Naive thymus-derived CD4-positive, alpha-beta T cell (primary cell): ENCODE data around the gene DLD. TPM values are rescaled to one million over a fixed set of nuclear protein-coding genes. Genes with fewer than 3 reads are reported as not detected.

ENCODE experiments used
- ATAC-seq: fragments of 150-1000 bp; cut with Tn5 transposase; 2 replicates; pipeline ENCODE4 v1.10.0; 2021; ENCODE audit warnings: mild to moderate bottlenecking, moderate library complexity
- CTCF ChIA-PET: fragments of 350-600 bp; sonication (Branson Sonifier 250); formaldehyde crosslinking; loops from one replicate; lab custom pipeline; 2021; ENCODE audit warnings: antibody characterized with exemption; lab: Charles Lee
- POLR2A ChIA-PET: fragments of 350-600 bp; sonication (Branson Sonifier 250); formaldehyde crosslinking; loops from one replicate; lab custom pipeline; 2021; ENCODE audit warnings: antibody characterized with exemption, inconsistent platforms; lab: Charles Lee
- DNase-seq, 9 donors: peaks; one replicate each; pipeline versions ENCODE4 v3.0.0 to v3.0.0-alpha.2; 2020 to 2022; ENCODE audit warnings: mixed read lengths in 1 of 9
- H3K27ac ChIP-seq: one replicate; pipeline ENCODE4 v1.7.0; 2013; ENCODE audit warnings: mild to moderate bottlenecking, low read depth, low read length, moderate library complexity
- H3K27me3 ChIP-seq, 2 donors: one replicate each; pipeline ENCODE4 v1.7.0; 2013; ENCODE audit warnings: low read length in 2 of 2, mild to moderate bottlenecking in 2 of 2, moderate library complexity in 2 of 2; ENCODE audit not compliant: control insufficient read depth in 2 of 2, insufficient read depth in 2 of 2
- H3K36me3 ChIP-seq, 3 experiments: 1 replicate in 2 of 3; 2 replicates in 1 of 3; pipeline ENCODE4 v1.7.0; 2013; ENCODE audit warnings: low read length in 3 of 3, mild to moderate bottlenecking in 3 of 3, moderate library complexity in 1 of 3; ENCODE audit not compliant: insufficient read depth in 3 of 3, control insufficient read depth in 2 of 3
- H3K4me1 ChIP-seq, 2 donors: one replicate each; pipeline ENCODE4 v1.7.0; 2013; ENCODE audit warnings: low read length in 2 of 2, mild to moderate bottlenecking in 2 of 2, moderate library complexity in 1 of 2; ENCODE audit not compliant: control insufficient read depth in 2 of 2, insufficient read depth in 2 of 2
- H3K4me3 ChIP-seq: 2 replicates; pipeline ENCODE4 v1.7.0; 2013; ENCODE audit warnings: mild to moderate bottlenecking, low read length
- H3K9me3 ChIP-seq, 3 experiments: 1 replicate in 2 of 3; 2 replicates in 1 of 3; pipeline ENCODE4 v1.7.0; 2013; ENCODE audit warnings: low read length in 3 of 3; ENCODE audit not compliant: control insufficient read depth in 2 of 3
- H3K27ac Mint-ChIP-seq, 9 donors: one replicate each; pipeline ENCODE4 v1.8.0; 2020 to 2022; ENCODE audit warnings: mixed read lengths in 9 of 9, mild to moderate bottlenecking in 8 of 9, moderate library complexity in 5 of 9, inconsistent platforms in 2 of 9
- H3K27me3 Mint-ChIP-seq, 5 donors: one replicate each; pipeline ENCODE4 v1.8.0; 2021 to 2022; ENCODE audit warnings: mixed read lengths in 5 of 5, mild to moderate bottlenecking in 1 of 5
- H3K36me3 Mint-ChIP-seq, 5 donors: one replicate each; pipeline ENCODE4 v1.8.0; 2020 to 2022; ENCODE audit warnings: mixed read lengths in 5 of 5, mild to moderate bottlenecking in 3 of 5, inconsistent platforms in 1 of 5
- H3K4me1 Mint-ChIP-seq, 7 donors: one replicate each; pipeline ENCODE4 v1.8.0; 2020 to 2022; ENCODE audit warnings: mixed read lengths in 7 of 7, mild to moderate bottlenecking in 3 of 7, inconsistent platforms in 1 of 7
- H3K4me3 Mint-ChIP-seq, 10 donors: one replicate each; pipeline ENCODE4 v1.8.0; 2020 to 2022; ENCODE audit warnings: mild to moderate bottlenecking in 10 of 10, mixed read lengths in 10 of 10, moderate library complexity in 6 of 10, inconsistent platforms in 2 of 10
- H3K9me3 Mint-ChIP-seq, 11 donors: one replicate each; pipeline ENCODE4 v1.8.0; 2020 to 2022; ENCODE audit warnings: mixed read lengths in 11 of 11, mild to moderate bottlenecking in 4 of 11, inconsistent platforms in 1 of 11, moderate library complexity in 1 of 11
- intact Hi-C, 2 donors: fragments of 100-400 bp; cut with micrococcal nuclease; formaldehyde crosslinking; loops; one replicate each; pipeline ENCODE4 v1.15.1; 2023
- polyA plus RNA-seq, 2 donors: library from polyadenylated mRNA; unstranded; fragments of 300-500 nt; fragmentation: Illumina TruSeq; gene quantifications; one replicate each; pipeline ENCODE4 v1.2.3, GENCODE V29; 2021
- total RNA-seq, 6 experiments: library from RNA in 5 of 6; stranded (reverse) in 5 of 6; gene quantifications; 1 replicate in 5 of 6; 2 replicates in 1 of 6; pipeline ENCODE4 v1.2.3 and lab custom pipeline; 2021 to 2026

Gene DLD
- total and polyA plus RNA-seq, 7 experiments from 2014 or later = 44.5 to 72.4 (median 53.7) TPM

DNA sequence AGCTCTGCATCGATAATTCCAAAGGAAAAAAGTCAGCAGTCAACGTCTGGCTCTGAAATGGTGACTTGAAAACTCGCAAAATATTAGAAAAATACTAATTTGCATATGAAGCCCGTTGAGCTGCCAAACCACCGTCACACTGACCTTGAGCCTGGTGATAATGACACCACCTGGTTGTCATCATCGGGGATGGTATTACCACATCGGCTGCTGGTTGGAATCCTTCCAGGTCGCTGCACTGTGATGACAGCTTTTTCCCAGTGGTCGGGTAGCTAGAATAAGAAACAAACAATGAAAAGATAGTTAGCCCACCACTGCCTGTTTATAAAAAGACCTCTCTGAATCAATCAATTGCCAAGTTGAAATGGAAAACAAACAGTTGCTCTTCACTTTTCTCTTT lies 70.4 kb downstream of the DLD start:
- Mint-ChIP-seq H3K27ac (no peak overlapping the region), H3K4me1 (no peaks in the 10 kb centered on the region), H3K9me3 (no peaks in the 10 kb centered on the region), H3K36me3 (no peaks in the 10 kb centered on the region), H3K4me3 (no peak overlapping the region), H3K27me3 (peaks cover 11 to 24% (median 15%) of the 10 kb centered on the region in 5 donors)
- POLR2A ChIA-PET = no interaction called here
- ATAC-seq (no peak), DNase-seq (no peak)
- no peak overlapping the region for H3K4me3 ChIP-seq
- intact Hi-C loops = no loop called here
- no peaks in the 10 kb centered on the region for H3K36me3 ChIP-seq
- H3K27me3 ChIP-seq = no peaks in the 10 kb centered on the region
- H3K27ac ChIP-seq = no peak overlapping the region
- CTCF ChIA-PET = no interaction called here
- no peaks in the 10 kb centered on the region for H3K4me1 ChIP-seq
- H3K9me3 ChIP-seq = no peaks in the 10 kb centered on the region

- H3K27ac ChIP-seq = no peak overlapping the region
- H3K27me3 ChIP-seq = no peaks in the 10 kb centered on the region
- Mint-ChIP-seq H3K36me3 (no peaks in the 10 kb centered on the region), H3K9me3 (no peaks in the 10 kb centered on the region), H3K27me3 (peaks cover 9 to 24% (median 11%) of the 10 kb centered on the region in 5 donors), H3K27ac (no peak overlapping the region), H3K4me3 (no peak overlapping the region), H3K4me1 (no peaks in the 10 kb centered on the region)
- DNase-seq (no peak), ATAC-seq (no peak)
- H3K36me3 ChIP-seq = no peaks in the 10 kb centered on the region
- intact Hi-C loops = no loop called here
- no peaks in the 10 kb centered on the region for H3K9me3 ChIP-seq
- H3K4me1 ChIP-seq = no peaks in the 10 kb centered on the region
- H3K4me3 ChIP-seq = no peak overlapping the region
- CTCF ChIA-PET = no interaction called here
- POLR2A ChIA-PET = no interaction called here
These were observed 71.8 kb downstream of the DLD start for GRCh38 chr7:107962817-107963216.

DNA sequence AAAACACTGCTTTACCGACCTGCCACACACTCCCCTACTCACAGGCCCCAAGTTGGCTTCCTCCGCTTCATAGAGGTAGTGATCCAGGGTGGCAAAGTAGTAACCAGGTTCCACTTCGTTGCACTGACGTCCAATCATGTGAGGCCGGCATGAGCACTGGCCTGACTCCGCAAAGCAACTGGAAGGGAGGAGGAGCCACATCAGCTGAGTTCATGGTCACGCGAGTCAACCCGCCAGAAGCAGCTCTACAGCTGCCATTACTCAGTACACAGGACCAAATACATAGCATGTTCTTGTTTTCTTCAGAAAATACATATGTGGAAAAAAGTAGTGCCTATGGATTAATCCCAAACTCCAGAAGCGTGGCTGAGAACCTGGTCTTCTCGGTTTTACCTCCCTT lies 73.5 kb downstream of the DLD start:
- Histone ChIP-seq H3K4me3 (no peak overlapping the region), H3K36me3 (no peaks in the 10 kb centered on the region), H3K27ac (no peak overlapping the region), H3K4me1 (no peaks in the 10 kb centered on the region), H3K27me3 (no peaks in the 10 kb centered on the region), H3K9me3 (no peaks in the 10 kb centered on the region)
- Mint-ChIP-seq H3K27me3 (peaks cover 0 to 11% (median 5%) of the 10 kb centered on the region in 5 donors), H3K27ac (peak overlapping the region in 1 of 9 donors; percentile 59), H3K4me3 (no peak overlapping the region), H3K9me3 (no peaks in the 10 kb centered on the region), H3K36me3 (no peaks in the 10 kb centered on the region), H3K4me1 (no peaks in the 10 kb centered on the region)
- CTCF ChIA-PET = no interaction called here
- POLR2A ChIA-PET = no interaction called here
- intact Hi-C loops = no loop called here
- no peak for ATAC-seq
- no peak for DNase-seq

DNA sequence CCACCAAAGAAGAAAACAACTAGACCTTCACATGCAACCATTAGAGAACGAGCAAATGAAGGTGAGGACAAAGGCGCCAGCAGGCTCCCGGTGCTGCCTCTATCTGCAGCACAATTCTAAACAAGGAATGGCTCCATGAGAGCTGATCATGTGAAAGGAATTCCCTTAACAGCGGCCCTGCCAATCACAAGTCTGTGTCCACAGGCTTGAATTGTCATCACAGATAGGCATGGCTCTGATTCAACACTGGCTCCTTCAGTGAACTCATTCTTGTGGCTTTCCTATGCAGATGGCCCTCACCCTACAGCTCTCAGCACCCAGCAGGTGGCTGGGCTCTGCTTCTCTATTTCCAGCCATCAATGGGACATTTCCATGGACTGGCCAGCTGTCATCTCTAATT lies 75.7 kb downstream of the DLD start:
- DNase-seq (no peak), ATAC-seq (no peak)
- H3K9me3 ChIP-seq = no peaks in the 10 kb centered on the region
- intact Hi-C loops = no loop called here
- no peak overlapping the region for H3K4me3 ChIP-seq
- POLR2A ChIA-PET = no interaction called here
- H3K4me1 ChIP-seq = no peaks in the 10 kb centered on the region
- Mint-ChIP-seq H3K27ac (no peak overlapping the region), H3K27me3 (peaks cover 0 to 5% (median 4%) of the 10 kb centered on the region in 5 donors), H3K36me3 (no peaks in the 10 kb centered on the region), H3K4me1 (no peaks in the 10 kb centered on the region), H3K4me3 (no peak overlapping the region), H3K9me3 (no peaks in the 10 kb centered on the region)
- no peaks in the 10 kb centered on the region for H3K27me3 ChIP-seq
- CTCF ChIA-PET = interaction anchor here (0.7 kb wide), 1 partner anchor 1001 kb away, joined by 3 read pairs; no protein-coding TSS in a partner anchor
- H3K36me3 ChIP-seq = no peaks in the 10 kb centered on the region
- H3K27ac ChIP-seq = no peak overlapping the region

GRCh38 chr7:107967420-107967819 lies 76.4 kb downstream of the DLD start:
- H3K9me3 ChIP-seq = no peaks in the 10 kb centered on the region
- Mint-ChIP-seq H3K27me3 (peaks cover 0 to 9% (median 5%) of the 10 kb centered on the region in 5 donors), H3K9me3 (no peaks in the 10 kb centered on the region), H3K4me1 (no peaks in the 10 kb centered on the region), H3K36me3 (no peaks in the 10 kb centered on the region), H3K4me3 (no peak overlapping the region), H3K27ac (no peak overlapping the region)
- H3K27me3 ChIP-seq = no peaks in the 10 kb centered on the region
- H3K4me1 ChIP-seq = no peaks in the 10 kb centered on the region
- H3K36me3 ChIP-seq = no peaks in the 10 kb centered on the region
- intact Hi-C loops = no loop called here
- CTCF ChIA-PET = interaction anchor here (0.7 kb wide), 1 partner anchor 1002 kb away, joined by 3 read pairs; no protein-coding TSS in a partner anchor
- no peak overlapping the region for H3K27ac ChIP-seq
- POLR2A ChIA-PET = no interaction called here
- ATAC-seq (no peak), DNase-seq (no peak)
- H3K4me3 ChIP-seq = no peak overlapping the region

GRCh38 chr7:107968449-107968848 lies 77.5 kb downstream of the DLD start:
- H3K27ac Mint-ChIP-seq = no peak overlapping the region
- CTCF ChIA-PET = no interaction called here
- intact Hi-C loops = no loop called here
- H3K4me1 ChIP-seq = no peaks in the 10 kb centered on the region
- no peaks in the 10 kb centered on the region for H3K36me3 Mint-ChIP-seq
- H3K4me3 ChIP-seq = no peak overlapping the region
- POLR2A ChIA-PET = no interaction called here
- H3K9me3 ChIP-seq = no peaks in the 10 kb centered on the region
- H3K27me3 ChIP-seq = no peaks in the 10 kb centered on the region
- H3K4me3 Mint-ChIP-seq = no peak overlapping the region
- no peak for ATAC-seq
- no peak overlapping the region for H3K27ac ChIP-seq
- H3K27me3 Mint-ChIP-seq = peaks cover 0 to 14% (median 5%) of the 10 kb centered on the region in 5 donors
- H3K9me3 Mint-ChIP-seq = no peaks in the 10 kb centered on the region
- H3K4me1 Mint-ChIP-seq = no peaks in the 10 kb centered on the region
- no peak for DNase-seq
- H3K36me3 ChIP-seq = no peaks in the 10 kb centered on the region

GRCh38 chr7:107969856-107970255 lies 78.9 kb downstream of the DLD start:
- H3K27me3 Mint-ChIP-seq = peaks cover 0 to 14% (median 4%) of the 10 kb centered on the region in 5 donors
- intact Hi-C loops = no loop called here
- no peak overlapping the region for H3K27ac Mint-ChIP-seq
- no peak for DNase-seq
- no peaks in the 10 kb centered on the region for H3K4me1 Mint-ChIP-seq
- no peaks in the 10 kb centered on the region for H3K36me3 Mint-ChIP-seq
- no peaks in the 10 kb centered on the region for H3K4me1 ChIP-seq
- no peak for ATAC-seq
- no peaks in the 10 kb centered on the region for H3K9me3 Mint-ChIP-seq
- H3K4me3 Mint-ChIP-seq = no peak overlapping the region
- no peak overlapping the region for H3K27ac ChIP-seq
- H3K4me3 ChIP-seq = no peak overlapping the region
- no peaks in the 10 kb centered on the region for H3K9me3 ChIP-seq
- H3K36me3 ChIP-seq = no peaks in the 10 kb centered on the region
- CTCF ChIA-PET = no interaction called here
- POLR2A ChIA-PET = no interaction called here
- no peaks in the 10 kb centered on the region for H3K27me3 ChIP-seq
